AG04449 (cell line): ENCODE measurements around the gene PDE4D.

Source experiments
- CTCF ChIA-PET: fragments of 350-600 bp; formaldehyde crosslinking; extraction: SDS; loops from one replicate; lab custom pipeline; 2021; ENCODE audit warnings: antibody characterized with exemption; lab: Yijun Ruan, JAX
- POLR2A ChIA-PET: fragments of 400-600, 350-600 bp; formaldehyde crosslinking; extraction: SDS; loops from one replicate; lab custom pipeline; 2020; ENCODE audit warnings: antibody characterized with exemption, inconsistent platforms; lab: Yijun Ruan, JAX
- DNase-seq: peaks from one replicate; pipeline ENCODE4 v3.0.0-alpha.2; 2010; ENCODE audit warnings: low read depth, low spot score
- H3K4me3 ChIP-seq: 2 replicates; pipeline ENCODE4 v1.5.1; 2011; ENCODE audit warnings: low read depth, mild to moderate bottlenecking, control low read depth, low read length
- CTCF ChIP-seq: IDR thresholded peaks from one replicate; pipeline ENCODE4 v1.5.1; 2011; ENCODE audit warnings: mild to moderate bottlenecking, moderate library complexity, low read length, control low read depth, inconsistent platforms; ENCODE audit not compliant: insufficient read depth; ENCODE audit errors: missing control alignments

Gene PDE4D

GRCh38 chr5:58986281-58986680 lies 907.2 kb downstream of the PDE4D start:
- POLR2A ChIA-PET = no interaction called here
- H3K4me3 ChIP-seq = no peak overlapping the region
- DNase-seq = no peak
- CTCF ChIA-PET = interaction anchor here (1.8 to 3.9 kb wide), 2 partner anchors 95 to 99 kb away, joined by 5 to 15 read pairs; no protein-coding TSS in a partner anchor
- no peak for TF ChIP-seq CTCF

- no peak for TF ChIP-seq CTCF
- H3K4me3 ChIP-seq = no peak overlapping the region
- no peak for DNase-seq
- ChIA-PET POLR2A (no interaction called here), CTCF (interaction anchor here (0.7 to 3.9 kb wide), 3 partner anchors 94 to 99 kb away, joined by 3 to 15 read pairs (median 5); no protein-coding TSS in a partner anchor)
Observed at GRCh38 chr5:58985759-58986158, 907.8 kb downstream of the PDE4D start.

GRCh38 chr5:58985311-58985710 lies 908.2 kb downstream of the PDE4D start:
- POLR2A ChIA-PET = no interaction called here
- no peak overlapping the region for H3K4me3 ChIP-seq

GRCh38 chr5:58983526-58984452 lies 909.7 kb downstream of the PDE4D start:
- no peak for TF ChIP-seq CTCF
- H3K4me3 ChIP-seq = no peak overlapping the region
- POLR2A ChIA-PET = no interaction called here
- CTCF ChIA-PET = interaction anchor here (1.3 to 3.9 kb wide), 3 partner anchors 24 to 190 kb away, joined by 4 to 15 read pairs (median 5); no protein-coding TSS in a partner anchor
- no peak for DNase-seq

More at GRCh38 chr5:58985311-58985710, 908.2 kb downstream of the PDE4D start:
- CTCF ChIA-PET = interaction anchor here (0.7 to 3.9 kb wide), 4 partner anchors 22 to 98 kb away, joined by 3 to 15 read pairs (median 4); no protein-coding TSS in a partner anchor
- TF ChIP-seq CTCF = no peak
- DNase-seq = no peak

GRCh38 chr5:58980890-58981289 lies 912.6 kb downstream of the PDE4D start:
- no peak overlapping the region for H3K4me3 ChIP-seq
- ChIA-PET POLR2A (no interaction called here), CTCF (no interaction called here)
- no peak for DNase-seq
- TF ChIP-seq CTCF = no peak

- DNase-seq = no peak
- no peak overlapping the region for H3K4me3 ChIP-seq
- ChIA-PET POLR2A (no interaction called here), CTCF (interaction anchor here (4.1 kb wide), 1 partner anchor 92 kb away, joined by 17 read pairs; no protein-coding TSS in a partner anchor)
- TF ChIP-seq CTCF = no peak
Observed at GRCh38 chr5:58979090-58979489, 914.4 kb downstream of the PDE4D start.
